HG02840 (cell line): ENCODE measurements around the gene TIMM22.
"Not testable (repeated sequence)": the region's sequence is repeated elsewhere in the genome, so short reads cannot be mapped to it uniquely, and the experiment has no call there.

Source experiments
- ATAC-seq: cut with Tn5 transposase; IDR thresholded peaks from one replicate; pipeline ENCODE4 v1.9.1; 2021; ENCODE audit warnings: mild to moderate bottlenecking, moderate library complexity, moderate number of reproducible peaks; ENCODE audit not compliant: unreplicated experiment, low FRiP score

Gene TIMM22

DNA sequence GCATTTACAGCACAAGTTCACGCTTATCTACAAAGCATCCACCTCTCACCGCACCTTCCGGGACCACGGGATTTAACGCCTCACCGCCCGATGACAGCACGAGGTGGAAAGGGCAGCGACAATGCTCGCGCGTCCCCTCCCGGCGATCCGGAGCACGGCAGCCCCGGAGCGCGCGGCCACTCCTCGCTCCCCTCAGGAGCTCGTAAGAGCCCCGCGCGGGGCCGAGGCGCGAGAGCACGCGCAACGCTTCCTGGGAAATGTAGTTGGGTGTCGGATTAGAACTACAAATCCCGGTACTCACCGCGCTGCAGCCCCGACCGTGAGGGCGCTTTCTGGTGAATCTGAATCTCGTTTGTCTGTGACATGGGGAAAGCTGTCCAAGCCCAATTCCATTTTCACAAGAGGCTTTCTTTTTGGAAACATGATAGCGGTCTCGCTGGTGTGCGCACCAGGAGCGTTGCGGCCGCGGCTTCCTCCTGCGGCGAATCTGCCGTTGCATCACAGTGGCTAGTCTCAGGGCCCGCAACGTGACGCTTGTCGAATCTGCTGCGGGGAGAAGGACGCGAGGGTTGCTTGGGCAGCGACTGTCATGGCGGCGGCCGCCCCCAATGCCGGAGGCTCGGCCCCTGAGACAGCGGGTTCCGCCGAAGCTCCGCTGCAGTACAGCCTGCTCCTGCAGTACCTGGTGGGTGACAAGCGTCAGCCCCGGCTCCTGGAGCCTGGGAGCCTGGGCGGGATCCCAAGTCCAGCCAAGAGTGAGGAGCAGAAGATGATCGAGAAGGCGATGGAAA is at the start of gene TIMM22:
TIMM22 (plus strand) TSS at position 576 of the 791 bp plus-strand sequence; CDS start at position 590, 14 bp downstream.
- peak; percentile 87 for ATAC-seq

- ATAC-seq, result no peak
Measured at GRCh38 chr17:948284-948852, 48.6 kb upstream of the TIMM22 start.

DNA sequence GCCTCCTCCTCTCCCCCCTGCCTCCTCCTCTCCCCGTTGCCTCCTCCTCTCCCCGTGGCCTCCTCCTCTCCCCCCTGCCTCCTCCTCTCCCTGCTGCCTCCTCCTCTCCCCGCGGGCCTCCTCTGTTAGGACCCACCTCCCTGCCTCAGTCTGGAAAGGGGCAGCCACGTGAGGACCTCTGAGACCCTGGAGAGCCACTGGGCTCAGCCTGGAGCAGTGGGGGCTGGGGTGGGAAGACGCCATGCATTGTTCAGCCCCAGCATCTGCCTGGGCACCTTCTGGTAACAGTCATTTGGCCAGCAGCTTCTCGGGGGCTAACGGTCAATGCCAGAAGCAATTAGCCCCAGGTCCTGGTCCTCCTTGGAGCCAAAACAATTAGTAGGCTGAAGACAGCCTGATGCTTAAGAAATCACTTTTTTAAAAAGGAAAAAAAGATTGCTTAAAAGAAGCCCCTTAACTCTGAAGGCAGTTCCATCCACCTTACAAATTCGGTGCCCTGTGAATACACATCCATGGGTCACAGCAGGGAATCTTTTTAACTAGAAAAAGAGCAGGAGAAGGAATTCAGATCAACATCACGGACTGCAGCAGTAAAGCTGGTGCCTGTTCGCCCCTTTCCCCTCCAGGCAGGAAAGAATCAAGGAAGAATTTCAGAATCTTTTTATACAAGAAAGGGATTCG is 47.2 kb upstream of the TIMM22 start:
- ATAC-seq, result no peak

GRCh38 chr17:951325-952132 is 45.4 kb upstream of the TIMM22 start:
- ATAC-seq, result no peak

- not testable (repeated sequence) for ATAC-seq
Measured at GRCh38 chr17:952592-952991, 44.3 kb upstream of the TIMM22 start.

DNA sequence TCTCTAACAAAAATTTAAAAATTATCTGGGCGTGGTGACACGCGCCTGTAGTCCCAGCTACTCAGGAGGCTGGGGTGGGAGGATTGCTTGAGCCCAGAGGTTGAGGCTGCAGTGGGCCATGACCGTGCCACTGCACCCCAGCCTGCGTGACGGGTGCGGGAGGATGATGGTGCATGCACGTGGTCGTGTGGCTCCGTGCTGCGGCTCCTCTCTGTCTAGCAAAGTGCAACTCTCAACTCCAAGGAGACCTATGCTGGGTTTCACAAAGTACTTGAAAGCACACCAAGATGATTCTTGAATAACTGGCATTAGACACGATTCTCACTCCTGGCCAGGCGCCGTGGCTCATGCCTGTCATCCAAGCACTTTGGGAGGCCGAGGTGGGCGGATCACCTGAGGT is 43.2 kb upstream of the TIMM22 start:
- ATAC-seq, result no peak

DNA sequence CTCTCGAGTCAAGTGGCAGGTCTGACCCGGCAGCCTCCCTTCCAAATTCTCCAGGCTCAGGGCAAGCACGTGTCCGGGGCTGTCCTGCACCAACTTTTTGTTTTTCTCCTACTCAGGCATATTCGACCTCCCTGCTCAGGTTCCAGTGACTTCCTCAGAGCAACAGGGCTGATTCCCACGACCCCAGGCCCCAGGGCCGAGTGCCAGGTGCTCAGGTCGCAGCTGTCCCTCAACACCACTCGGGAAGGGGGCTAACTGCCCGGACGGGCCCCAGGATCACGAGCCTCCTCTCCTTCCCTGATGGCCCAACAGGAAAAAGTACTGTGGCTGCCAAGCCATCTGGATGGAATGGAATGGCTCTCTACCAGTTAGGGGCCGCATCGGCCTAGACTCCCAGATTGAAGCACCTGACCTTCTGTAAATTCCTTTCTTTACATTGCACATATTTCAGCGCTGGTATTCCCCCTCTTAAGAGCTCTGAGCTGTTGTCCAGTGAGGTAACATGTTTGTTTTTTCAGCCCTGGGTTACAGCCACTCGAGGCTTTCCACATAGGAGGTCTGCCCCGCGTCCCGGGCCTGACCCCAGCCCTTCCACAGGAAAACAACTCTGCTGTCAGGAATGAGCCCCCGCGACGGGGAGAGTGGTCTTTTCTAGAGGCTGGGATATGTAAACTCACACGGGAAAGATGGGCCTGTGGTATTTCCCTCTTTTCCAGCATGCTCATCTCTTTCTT is 42.3 kb upstream of the TIMM22 start:
- no peak for ATAC-seq

GRCh38 chr17:956905-957304 is 40.0 kb upstream of the TIMM22 start:
- no peak for ATAC-seq

- ATAC-seq, result no peak
Measured at GRCh38 chr17:957856-958421, 39.0 kb upstream of the TIMM22 start.

GRCh38 chr17:958712-959451 is 38.0 kb upstream of the TIMM22 start:
- ATAC-seq, result no peak

DNA sequence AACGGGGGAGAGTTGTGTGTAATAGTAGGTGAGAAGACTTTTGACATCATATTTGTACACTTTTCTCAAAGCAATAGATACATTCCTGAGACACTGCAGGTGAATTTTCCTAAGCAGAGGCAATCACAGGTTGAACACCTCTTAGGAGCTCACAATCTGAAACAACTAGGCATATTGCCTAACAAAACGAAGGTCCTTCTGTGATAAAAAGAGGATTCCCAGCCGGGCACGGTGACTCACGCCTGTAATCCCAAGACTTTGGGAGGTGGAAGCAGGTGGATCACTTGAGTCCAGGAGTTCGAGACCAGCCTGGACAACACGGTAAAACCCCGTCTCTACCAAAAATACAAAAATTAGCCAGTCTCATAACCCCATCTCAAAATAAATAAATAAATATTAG is 34.8 kb upstream of the TIMM22 start:
- ATAC-seq, result no peak

- ATAC-seq, result no peak
Measured at GRCh38 chr17:962670-963069, 34.3 kb upstream of the TIMM22 start.

GRCh38 chr17:964876-965275 is 32.1 kb upstream of the TIMM22 start:
- ATAC-seq, result no peak

GRCh38 chr17:965311-965989 is 31.5 kb upstream of the TIMM22 start:
- ATAC-seq, result no peak

DNA sequence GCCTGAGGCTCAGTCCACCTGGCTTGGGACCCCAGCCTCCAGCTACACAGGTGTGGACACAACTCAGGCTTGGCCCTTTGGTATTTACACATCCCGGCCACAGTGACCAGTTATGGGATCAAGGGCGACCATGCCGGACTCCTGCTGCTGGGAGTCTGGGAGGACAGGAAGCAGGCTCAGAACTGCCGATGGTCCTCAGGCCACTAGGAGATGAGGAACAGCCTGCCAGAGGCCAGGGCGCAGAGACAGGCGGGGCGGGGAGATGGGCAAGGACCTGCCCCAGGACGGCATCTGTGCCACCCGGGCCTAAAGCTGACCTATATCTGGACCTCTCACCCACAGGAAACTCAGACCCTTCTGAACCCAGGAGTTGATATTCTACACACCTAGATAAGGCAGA is 29.8 kb upstream of the TIMM22 start:
- ATAC-seq, result no peak

- ATAC-seq, result no peak
Measured at GRCh38 chr17:968812-969730, 27.9 kb upstream of the TIMM22 start.

DNA sequence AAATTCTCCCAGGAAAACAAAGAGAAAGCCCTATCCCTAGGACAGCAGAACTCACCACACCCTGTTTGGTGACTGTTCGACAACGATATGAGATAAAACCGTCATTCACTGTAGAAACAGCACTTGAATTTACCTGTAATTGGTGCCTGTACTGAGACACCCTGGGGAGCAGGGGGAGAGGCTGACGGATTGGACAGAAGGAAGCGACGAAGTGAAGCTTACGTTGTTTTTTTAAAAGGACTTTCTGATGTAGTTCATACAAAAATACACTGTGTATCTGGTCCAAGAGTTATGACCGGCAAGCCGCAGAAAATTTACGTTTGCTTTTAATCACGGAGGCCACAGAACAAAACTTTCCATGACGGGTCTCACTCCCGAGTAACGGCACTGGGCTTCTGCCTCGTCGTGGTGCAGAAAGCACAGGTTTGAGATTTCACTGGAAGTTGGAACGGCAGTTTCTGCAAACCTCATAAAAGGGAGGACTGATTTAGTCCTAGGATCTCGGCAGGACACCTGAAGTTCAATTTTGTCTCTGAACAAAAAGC is 27.0 kb upstream of the TIMM22 start:
- ATAC-seq, result no peak
